ENCODE results near the gene CHST5.

Gene CHST5

GRCh38 chr16:75573955-75574354 lies 38.0 kb upstream of the CHST5 start:
- Histone ChIP-seq H3K9me3 (ENCODE audit: control extremely low read depth in 1 of 5, control insufficient read depth in 4 of 5, insufficient read depth in 2 of 5, low read depth in 1 of 5, low read length in 4 of 5) (no peaks in the 10 kb centered on the region), H3K27ac (ENCODE audit: insufficient read depth in 1 of 2, low read depth in 1 of 2, low read length in 2 of 2, poor library complexity in 1 of 2, severe bottlenecking in 2 of 2) (no peak overlapping the region), H3K4me3 (ENCODE audit: control insufficient read depth in 1 of 7, extremely low read depth in 1 of 7, insufficient read depth in 4 of 7, low read depth in 2 of 7, low read length in 6 of 7) (peak overlapping the region in 1 of 7 experiments; percentile 19), H3K4me1 (ENCODE audit: control extremely low read depth in 1 of 4, control insufficient read depth in 4 of 4, insufficient read depth in 4 of 4, low read length in 3 of 4) (peaks cover 0 to 27% (median 11%) of the 10 kb centered on the region in 4 experiments), H3K27me3 (replicated peaks in 2 of 5; ENCODE audit: control insufficient read depth in 4 of 5, insufficient read depth in 5 of 5, low read length in 4 of 5) (no peaks in the 10 kb centered on the region), H3K36me3 (ENCODE audit: control insufficient read depth in 4 of 4, insufficient read depth in 4 of 4, low read length in 3 of 4) (peaks cover 16 to 87% (median 52%) of the 10 kb centered on the region in 4 experiments)
- WGBS (ENCODE audit: insufficient coverage) = 92% methylated on average over 5 of the region's 5 CpGs
- no peak for DNase-seq
- ChIA-PET POLR2A (no interaction called here), CTCF (interaction anchor here (1.2 to 1.3 kb wide), 2 partner anchors 68 to 109 kb away, joined by 3 to 5 read pairs; partner anchors contain the start of gene TMEM170A)

DNA sequence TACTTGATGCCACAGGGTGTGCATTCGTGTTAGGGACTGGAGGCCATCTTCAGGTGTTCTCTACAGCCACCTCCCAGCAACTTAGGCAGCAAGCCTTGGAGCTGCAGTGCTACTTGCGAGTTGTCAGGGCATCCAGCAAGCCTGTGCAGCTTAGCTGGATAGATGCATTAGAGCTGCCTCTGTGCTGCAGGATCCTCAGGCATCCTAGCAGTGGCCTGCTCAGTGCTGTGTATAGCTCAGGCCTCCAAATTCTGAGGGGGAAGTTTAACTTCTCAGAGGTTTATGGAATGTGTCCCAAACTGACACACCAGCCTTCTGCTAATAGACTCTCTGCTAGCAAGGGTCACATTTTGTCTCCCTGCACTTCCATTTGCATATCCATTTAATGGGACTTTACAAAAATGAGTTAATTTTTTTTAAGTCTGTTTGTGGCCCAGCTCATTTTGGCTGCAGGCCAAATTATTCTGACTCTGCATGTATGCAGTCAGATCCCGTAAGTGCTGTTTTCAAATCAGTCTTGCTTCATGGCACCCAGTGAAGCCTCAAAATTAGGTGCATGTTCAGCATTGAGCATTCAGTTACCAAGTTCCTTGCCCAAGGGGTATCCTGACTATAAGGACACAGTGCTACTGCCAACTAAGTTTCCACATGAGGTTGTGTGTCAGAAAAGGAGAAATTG lies 37.1 kb upstream of the CHST5 start:
- Histone ChIP-seq H3K9me3 (ENCODE audit: control extremely low read depth in 1 of 5, control insufficient read depth in 4 of 5, insufficient read depth in 2 of 5, low read depth in 1 of 5, low read length in 4 of 5) (no peaks in the 10 kb centered on the region), H3K27me3 (replicated peaks in 2 of 5; ENCODE audit: control insufficient read depth in 4 of 5, insufficient read depth in 5 of 5, low read length in 4 of 5) (no peaks in the 10 kb centered on the region), H3K4me3 (ENCODE audit: control insufficient read depth in 1 of 7, extremely low read depth in 1 of 7, insufficient read depth in 4 of 7, low read depth in 2 of 7, low read length in 6 of 7) (no peak overlapping the region), H3K36me3 (ENCODE audit: control insufficient read depth in 4 of 4, insufficient read depth in 4 of 4, low read length in 3 of 4) (peaks cover 15 to 87% (median 59%) of the 10 kb centered on the region in 4 experiments), H3K27ac (ENCODE audit: insufficient read depth in 1 of 2, low read depth in 1 of 2, low read length in 2 of 2, poor library complexity in 1 of 2, severe bottlenecking in 2 of 2) (no peak overlapping the region), H3K4me1 (ENCODE audit: control extremely low read depth in 1 of 4, control insufficient read depth in 4 of 4, insufficient read depth in 4 of 4, low read length in 3 of 4) (peaks cover 0 to 23% (median 11%) of the 10 kb centered on the region in 4 experiments)
- CTCF ChIA-PET = interaction anchor here (0.6 to 1.2 kb wide), 3 partner anchors 23 to 796 kb away, joined by 3 to 5 read pairs (median 4); partner anchors contain the start of gene TMEM170A
- WGBS (ENCODE audit: insufficient coverage) = 72% methylated on average over 3 of the region's 3 CpGs
- peak in 2 of 3 donors; percentile 37 to 44 for DNase-seq
- POLR2A ChIA-PET = no interaction called here

DNA sequence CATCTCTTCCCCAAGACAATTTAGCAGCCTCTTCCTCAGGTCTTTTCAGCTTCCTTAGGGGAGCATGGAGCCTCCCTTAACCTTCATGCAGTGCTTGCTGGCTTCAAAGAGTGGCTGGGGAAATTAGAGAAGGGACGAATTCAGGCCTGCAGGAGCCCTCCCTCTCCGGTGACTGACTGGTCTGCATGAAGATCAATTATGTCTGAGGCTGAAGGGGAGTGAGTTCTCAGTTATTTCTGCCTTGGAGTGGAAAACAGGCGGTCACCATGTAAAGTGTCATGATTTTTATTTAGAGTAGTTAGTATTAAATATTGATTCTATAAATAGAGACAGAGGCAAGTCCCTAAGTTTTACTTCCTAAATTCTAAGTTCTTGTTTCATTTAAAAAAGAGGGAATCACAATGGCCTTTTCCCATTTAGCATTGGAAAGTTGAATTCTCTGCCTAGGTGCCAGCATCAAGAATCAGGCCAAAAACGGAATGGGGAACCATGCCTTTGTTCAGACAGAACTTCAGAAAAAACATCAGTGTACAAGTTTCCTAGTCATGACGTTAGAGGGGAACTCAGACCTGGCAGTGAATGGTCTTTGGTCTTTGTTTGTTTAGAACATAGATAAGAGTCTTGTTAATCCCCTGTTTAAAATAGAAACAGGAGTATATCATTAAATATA lies 34.6 kb upstream of the CHST5 start:
- no peak overlapping the region for H3K27ac ChIP-seq (ENCODE audit: insufficient read depth in 1 of 2, low read depth in 1 of 2, low read length in 2 of 2, poor library complexity in 1 of 2, severe bottlenecking in 2 of 2)
- peaks cover 4 to 35% (median 27%) of the 10 kb centered on the region in 4 experiments for H3K4me1 ChIP-seq (ENCODE audit: control extremely low read depth in 1 of 4, control insufficient read depth in 4 of 4, insufficient read depth in 4 of 4, low read length in 3 of 4)
- peaks cover 13 to 67% (median 46%) of the 10 kb centered on the region in 4 experiments for H3K36me3 ChIP-seq (ENCODE audit: control insufficient read depth in 4 of 4, insufficient read depth in 4 of 4, low read length in 3 of 4)
- ChIA-PET POLR2A (no interaction called here), CTCF (no interaction called here)
- H3K4me3 ChIP-seq (ENCODE audit: control insufficient read depth in 1 of 7, extremely low read depth in 1 of 7, insufficient read depth in 4 of 7, low read depth in 2 of 7, low read length in 6 of 7) = no peak overlapping the region
- WGBS (ENCODE audit: insufficient coverage) = 83% methylated on average over 2 of the region's 5 CpGs
- DNase-seq = no peak
- H3K27me3 ChIP-seq (replicated peaks in 2 of 5; ENCODE audit: control insufficient read depth in 4 of 5, insufficient read depth in 5 of 5, low read length in 4 of 5) = no peaks in the 10 kb centered on the region
- no peaks in the 10 kb centered on the region for H3K9me3 ChIP-seq (ENCODE audit: control extremely low read depth in 1 of 5, control insufficient read depth in 4 of 5, insufficient read depth in 2 of 5, low read depth in 1 of 5, low read length in 4 of 5)

DNA sequence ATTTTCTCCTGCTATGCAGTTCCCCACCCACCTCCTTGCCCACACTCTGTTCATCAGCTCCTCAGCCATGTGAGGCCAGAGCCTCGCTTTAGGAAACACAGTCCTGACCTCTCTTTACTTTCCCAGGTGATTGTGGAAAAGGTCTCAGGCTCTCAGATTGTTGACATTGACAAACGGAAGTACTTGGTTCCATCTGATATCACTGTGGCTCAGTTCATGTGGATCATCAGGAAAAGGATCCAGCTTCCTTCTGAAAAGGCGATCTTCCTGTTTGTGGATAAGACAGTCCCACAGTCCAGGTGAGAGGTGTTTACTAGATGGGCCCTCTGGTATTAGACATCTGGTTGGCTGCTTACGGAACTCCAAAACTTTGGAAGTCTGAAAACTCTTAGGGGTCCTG lies 32.0 kb upstream of the CHST5 start:
- no peak overlapping the region for H3K27ac ChIP-seq (ENCODE audit: insufficient read depth in 1 of 2, low read depth in 1 of 2, low read length in 2 of 2, poor library complexity in 1 of 2, severe bottlenecking in 2 of 2)
- no peak overlapping the region for H3K4me3 ChIP-seq (ENCODE audit: control insufficient read depth in 1 of 7, extremely low read depth in 1 of 7, insufficient read depth in 4 of 7, low read depth in 2 of 7, low read length in 6 of 7)
- WGBS (ENCODE audit: insufficient coverage) = 97% methylated on average over 3 of the region's 4 CpGs
- H3K4me1 ChIP-seq (ENCODE audit: control extremely low read depth in 1 of 4, control insufficient read depth in 4 of 4, insufficient read depth in 4 of 4, low read length in 3 of 4) = peaks cover 9 to 32% (median 29%) of the 10 kb centered on the region in 4 experiments
- H3K9me3 ChIP-seq (ENCODE audit: control extremely low read depth in 1 of 5, control insufficient read depth in 4 of 5, insufficient read depth in 2 of 5, low read depth in 1 of 5, low read length in 4 of 5) = no peaks in the 10 kb centered on the region
- ChIA-PET CTCF (interaction anchor here (0.7 to 2.3 kb wide), 7 partner anchors 14 to 53 kb away, joined by 3 to 6 read pairs (median 3); no protein-coding TSS in a partner anchor), POLR2A (no interaction called here)
- H3K27me3 ChIP-seq (replicated peaks in 2 of 5; ENCODE audit: control insufficient read depth in 4 of 5, insufficient read depth in 5 of 5, low read length in 4 of 5) = peaks cover 0 to 4% (median 0%) of the 10 kb centered on the region in 5 experiments
- DNase-seq = no peak
- peaks cover 6 to 47% (median 37%) of the 10 kb centered on the region in 4 experiments for H3K36me3 ChIP-seq (ENCODE audit: control insufficient read depth in 4 of 4, insufficient read depth in 4 of 4, low read length in 3 of 4)

DNA sequence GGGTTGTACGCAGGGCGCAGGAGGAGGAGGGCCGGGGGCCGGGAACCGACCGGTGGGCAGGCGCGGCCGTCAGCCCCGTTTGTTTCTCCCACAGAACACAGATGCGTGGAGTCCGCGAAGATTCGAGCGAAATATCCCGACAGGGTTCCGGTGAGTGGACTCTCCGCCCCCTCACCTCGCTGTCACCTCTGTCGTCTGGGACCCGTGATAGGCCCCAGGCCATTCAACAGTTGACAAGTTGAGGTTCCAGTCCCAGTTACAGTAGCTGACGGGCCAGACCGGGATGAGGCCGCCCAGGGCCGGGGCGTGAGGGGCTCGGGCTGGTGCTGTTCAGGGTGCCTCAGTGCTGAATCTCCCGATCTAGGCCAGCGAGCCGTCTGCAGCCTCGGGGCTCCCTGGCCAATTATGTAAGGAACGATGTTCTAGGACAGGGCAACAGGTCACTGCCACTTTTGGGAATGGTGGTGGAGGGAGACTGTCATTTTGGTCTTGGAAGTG lies 30.9 kb upstream of the CHST5 start:
- Histone ChIP-seq H3K36me3 (ENCODE audit: control insufficient read depth in 4 of 4, insufficient read depth in 4 of 4, low read length in 3 of 4) (peaks cover 6 to 38% (median 29%) of the 10 kb centered on the region in 4 experiments), H3K4me3 (ENCODE audit: control insufficient read depth in 1 of 7, extremely low read depth in 1 of 7, insufficient read depth in 4 of 7, low read depth in 2 of 7, low read length in 6 of 7) (peak overlapping the region; percentile 84 to 97 (median 90)), H3K9me3 (ENCODE audit: control extremely low read depth in 1 of 5, control insufficient read depth in 4 of 5, insufficient read depth in 2 of 5, low read depth in 1 of 5, low read length in 4 of 5) (no peaks in the 10 kb centered on the region), H3K27ac (ENCODE audit: insufficient read depth in 1 of 2, low read depth in 1 of 2, low read length in 2 of 2, poor library complexity in 1 of 2, severe bottlenecking in 2 of 2) (peak overlapping the region; percentile 77 to 84), H3K4me1 (ENCODE audit: control extremely low read depth in 1 of 4, control insufficient read depth in 4 of 4, insufficient read depth in 4 of 4, low read length in 3 of 4) (peaks cover 9 to 32% (median 22%) of the 10 kb centered on the region in 4 experiments), H3K27me3 (replicated peaks in 2 of 5; ENCODE audit: control insufficient read depth in 4 of 5, insufficient read depth in 5 of 5, low read length in 4 of 5) (peaks cover 0 to 7% (median 0%) of the 10 kb centered on the region in 5 experiments)
- POLR2A ChIA-PET = no interaction called here
- CTCF ChIA-PET = interaction anchor here (0.7 to 2.3 kb wide), 4 partner anchors 13 to 56 kb away, joined by 3 to 5 read pairs (median 4); partner anchors contain the start of gene ADAT1
- 4% methylated on average over 30 of the region's 32 CpGs for WGBS (ENCODE audit: insufficient coverage)
- DNase-seq = peak in 2 of 3 donors; percentile 23 to 44

DNA sequence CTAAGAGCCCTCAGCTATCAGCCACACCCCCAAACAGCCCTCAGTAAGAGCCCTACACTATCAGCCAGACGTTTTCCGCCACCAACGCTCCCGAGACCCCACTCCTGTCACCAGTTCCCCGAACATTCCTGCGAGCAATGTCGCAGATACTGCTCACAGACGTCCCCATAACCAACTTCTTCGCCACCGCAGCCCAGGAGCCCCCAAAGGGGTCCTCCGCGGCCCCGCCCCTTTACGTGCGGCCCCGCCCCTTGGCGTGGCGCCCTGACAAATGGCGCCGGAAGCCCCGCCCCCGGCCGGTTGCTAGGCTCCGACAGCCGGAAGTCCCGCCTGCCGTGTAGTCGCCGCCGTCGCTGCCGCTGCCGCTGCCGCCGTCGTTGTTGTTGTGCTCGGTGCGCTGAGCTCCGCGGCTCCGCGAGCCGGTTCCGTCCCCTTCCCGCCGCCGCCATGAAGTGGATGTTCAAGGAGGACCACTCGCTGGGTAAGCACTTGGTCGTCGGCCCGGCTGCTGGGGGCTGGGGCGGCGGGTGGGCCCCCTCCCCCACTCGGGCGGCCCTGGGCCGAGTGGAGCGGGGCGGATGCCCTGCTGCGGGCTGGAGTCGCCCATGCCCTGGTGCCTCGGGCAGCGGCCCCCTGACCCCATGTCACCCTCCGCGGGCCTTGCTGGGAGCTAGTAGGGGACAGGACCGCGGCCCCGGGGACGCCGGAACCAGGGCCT lies 30.3 kb upstream of the CHST5 start, which contains the start of gene GABARAPL2:
Gene GABARAPL2, plus strand, starts transcription at position 340 of the 718 bp plus-strand sequence. Its CDS starts 108 bp downstream, at position 448.
- Histone ChIP-seq H3K4me1 (ENCODE audit: control extremely low read depth in 1 of 4, control insufficient read depth in 4 of 4, insufficient read depth in 4 of 4, low read length in 3 of 4) (peaks cover 9 to 32% (median 22%) of the 10 kb centered on the region in 4 experiments), H3K4me3 (ENCODE audit: control insufficient read depth in 1 of 7, extremely low read depth in 1 of 7, insufficient read depth in 4 of 7, low read depth in 2 of 7, low read length in 6 of 7) (peak within 1 kb of the TSS; percentile 84 to 97 (median 90)), H3K9me3 (ENCODE audit: control extremely low read depth in 1 of 5, control insufficient read depth in 4 of 5, insufficient read depth in 2 of 5, low read depth in 1 of 5, low read length in 4 of 5) (no peaks in the 10 kb centered on the region), H3K27ac (ENCODE audit: insufficient read depth in 1 of 2, low read depth in 1 of 2, low read length in 2 of 2, poor library complexity in 1 of 2, severe bottlenecking in 2 of 2) (peak within 1 kb of the TSS; percentile 77 to 84), H3K27me3 (replicated peaks in 2 of 5; ENCODE audit: control insufficient read depth in 4 of 5, insufficient read depth in 5 of 5, low read length in 4 of 5) (peaks cover 0 to 7% (median 0%) of the 10 kb centered on the region in 5 experiments), H3K36me3 (ENCODE audit: control insufficient read depth in 4 of 4, insufficient read depth in 4 of 4, low read length in 3 of 4) (peaks cover 6 to 35% (median 27%) of the 10 kb centered on the region in 4 experiments)
- ChIA-PET CTCF (interaction anchor here (0.7 to 2.3 kb wide), 7 partner anchors 10 to 94 kb away, joined by 3 to 5 read pairs (median 4); partner anchors contain the start of gene ADAT1), POLR2A (interaction anchor here (1.8 kb wide), 1 partner anchor 13 kb away, joined by 6 read pairs; no protein-coding TSS in a partner anchor)
- DNase-seq = peak; percentile 89 to 96 (median 96)
- 0% methylated on average over 45 of the region's 69 CpGs for WGBS (ENCODE audit: insufficient coverage)

All from common myeloid progenitor, CD34-positive (primary cell).